Renal pelvis (tissue), 4 donors: ENCODE measurements around the gene MYO18A. TPM values are rescaled to one million over a fixed set of nuclear protein-coding genes. Genes with fewer than 3 reads are reported as not detected.
A peak's percentile ranks its signal among the peaks of the same experiment; 100 is the strongest.
"Not testable (repeated sequence)": the region's sequence is repeated elsewhere in the genome, so short reads cannot be mapped to it uniquely, and the experiment has no call there.

Experiments
- DNase-seq: peaks from one replicate; pipeline ENCODE4 v3.0.0-alpha.2; 2013
- polyA plus RNA-seq, 3 donors: library from polyadenylated mRNA; unstranded; fragments of 120-200 nt; gene quantifications; one replicate each; pipeline ENCODE4 v1.2.1, GENCODE V29; 2013; ENCODE audit not compliant: insufficient read length in 3 of 3

Gene MYO18A
- polyA plus RNA-seq, 3 donors = 43.0 to 44.7 (median 44.2) TPM

GRCh38 chr17:29148790-29149430 lies 31.3 kb downstream of the MYO18A start:
- peak; percentile 91 for DNase-seq

GRCh38 chr17:29148257-29148789 lies 31.9 kb downstream of the MYO18A start:
- no peak for DNase-seq

GRCh38 chr17:29147682-29148081 lies 32.5 kb downstream of the MYO18A start:
- DNase-seq = no peak

- not testable (repeated sequence) for DNase-seq
Observed at GRCh38 chr17:29147228-29147627, 33.0 kb downstream of the MYO18A start.

DNA sequence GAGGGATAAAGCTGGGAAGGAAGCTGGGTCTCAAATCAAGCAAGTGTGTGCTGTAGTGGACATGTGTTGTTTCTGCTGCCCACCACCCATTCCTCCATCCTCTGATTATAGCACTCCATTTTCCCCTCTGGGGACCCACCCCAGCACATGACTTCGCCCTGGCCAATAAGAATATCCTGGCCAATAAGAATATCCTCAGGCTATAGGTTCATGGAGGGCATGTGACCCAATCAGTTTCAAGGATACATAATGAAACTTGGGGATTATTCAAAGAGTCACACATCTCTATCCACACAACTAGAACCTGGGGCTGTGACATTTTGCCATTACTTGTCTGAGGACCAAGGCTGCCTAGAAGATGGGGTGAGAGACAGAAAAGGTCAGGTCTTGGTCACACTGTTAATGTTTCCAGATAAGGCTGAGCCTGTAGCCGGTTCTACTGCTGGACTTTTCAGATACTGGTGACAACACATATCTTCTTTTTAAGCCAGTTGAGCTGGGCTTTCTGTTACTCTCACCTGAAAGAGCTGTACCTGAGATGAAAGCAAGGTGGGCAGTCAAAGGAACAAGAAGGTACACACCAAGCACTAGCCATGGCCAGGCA lies 33.7 kb downstream of the MYO18A start:
- DNase-seq = no peak

DNA sequence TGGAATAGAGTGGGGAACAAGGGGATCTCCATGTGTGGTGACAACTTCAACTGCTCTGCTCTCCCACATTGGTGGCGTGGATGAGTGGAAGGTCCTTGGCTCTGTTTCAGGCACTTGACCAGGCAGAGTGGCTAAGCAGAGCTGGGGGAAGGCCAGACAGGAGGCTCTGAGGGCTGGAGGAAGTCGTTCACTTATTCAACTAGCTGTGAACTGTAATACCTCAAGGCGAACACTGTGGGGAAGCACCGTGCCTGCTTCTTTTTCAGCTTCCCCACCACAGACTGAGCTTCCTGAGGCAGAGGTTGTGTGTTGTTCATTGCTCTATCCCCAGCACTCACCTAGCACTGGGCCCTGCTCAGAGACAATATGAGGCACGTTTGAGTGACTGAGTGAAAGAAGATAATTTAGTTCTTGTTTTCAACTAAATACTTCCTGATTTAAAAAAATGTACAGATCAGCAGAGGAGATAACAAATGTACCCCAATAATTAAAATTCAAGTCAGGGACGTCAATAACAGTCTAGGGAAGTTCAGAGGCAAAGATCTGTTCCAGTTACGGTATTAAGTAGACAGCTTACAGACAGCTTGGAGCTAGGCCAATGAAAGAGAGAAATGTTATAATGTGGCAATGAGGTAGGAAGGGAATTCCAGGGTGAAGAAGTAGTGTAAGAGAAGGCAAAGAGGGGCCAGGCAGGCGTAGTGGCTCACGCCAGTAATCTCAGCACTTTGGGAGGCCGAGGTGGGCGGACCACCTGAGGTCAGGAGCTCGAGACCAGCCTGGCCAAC lies 34.7 kb downstream of the MYO18A start:
- no peak for DNase-seq

DNA sequence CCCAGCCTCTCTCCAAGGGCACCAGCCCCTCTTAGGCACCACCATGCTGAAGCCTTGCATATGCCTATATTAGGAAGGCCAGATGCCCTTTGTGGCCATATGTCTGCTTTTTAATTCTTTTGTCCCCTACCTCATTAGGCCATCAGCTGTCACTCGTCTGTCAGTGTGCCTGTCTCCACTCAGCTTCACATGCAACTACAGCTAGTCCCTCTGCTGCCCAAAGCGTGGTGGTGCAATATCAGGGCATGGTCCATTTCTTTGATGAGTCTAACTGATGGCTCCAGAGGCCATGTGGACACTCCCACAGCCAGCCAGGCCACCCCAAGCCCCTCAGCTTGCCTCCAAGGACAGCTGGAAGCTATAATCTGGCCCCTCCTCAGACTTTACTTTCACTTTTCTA lies 36.3 kb downstream of the MYO18A start:
- no peak for DNase-seq

GRCh38 chr17:29141514-29141876 lies 38.7 kb downstream of the MYO18A start:
- no peak for DNase-seq

GRCh38 chr17:29140631-29141513 lies 39.3 kb downstream of the MYO18A start:
- DNase-seq = no peak

DNA sequence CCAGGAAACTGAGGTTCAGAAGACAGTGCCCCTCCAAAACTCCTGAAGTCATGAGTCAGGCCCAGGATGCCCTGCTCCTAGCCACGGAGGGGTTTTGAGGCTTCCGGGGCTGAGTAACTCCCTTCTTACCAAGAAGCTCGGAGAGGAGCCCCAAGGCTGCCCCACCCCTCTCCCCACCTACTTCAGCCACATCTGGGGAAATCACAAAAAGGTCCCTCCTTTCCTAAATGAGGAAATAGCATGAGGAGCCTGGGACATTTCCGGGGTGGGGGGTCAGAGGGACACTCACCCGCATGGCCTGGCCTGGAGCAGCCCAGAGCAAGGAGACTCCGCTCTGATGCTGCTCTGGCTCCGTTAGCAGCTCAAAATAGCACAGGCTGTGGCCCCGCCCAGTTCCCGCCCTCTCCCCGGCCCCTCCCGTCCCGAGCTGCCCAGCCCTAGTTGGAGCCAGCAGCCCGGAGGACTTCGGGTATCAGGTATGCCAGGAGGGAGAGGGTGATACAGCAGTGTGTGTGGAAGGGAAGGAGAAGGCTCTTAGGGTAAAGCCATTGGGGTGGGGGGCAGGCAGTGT lies 40.1 kb downstream of the MYO18A start:
- peak; percentile 78 for DNase-seq

DNA sequence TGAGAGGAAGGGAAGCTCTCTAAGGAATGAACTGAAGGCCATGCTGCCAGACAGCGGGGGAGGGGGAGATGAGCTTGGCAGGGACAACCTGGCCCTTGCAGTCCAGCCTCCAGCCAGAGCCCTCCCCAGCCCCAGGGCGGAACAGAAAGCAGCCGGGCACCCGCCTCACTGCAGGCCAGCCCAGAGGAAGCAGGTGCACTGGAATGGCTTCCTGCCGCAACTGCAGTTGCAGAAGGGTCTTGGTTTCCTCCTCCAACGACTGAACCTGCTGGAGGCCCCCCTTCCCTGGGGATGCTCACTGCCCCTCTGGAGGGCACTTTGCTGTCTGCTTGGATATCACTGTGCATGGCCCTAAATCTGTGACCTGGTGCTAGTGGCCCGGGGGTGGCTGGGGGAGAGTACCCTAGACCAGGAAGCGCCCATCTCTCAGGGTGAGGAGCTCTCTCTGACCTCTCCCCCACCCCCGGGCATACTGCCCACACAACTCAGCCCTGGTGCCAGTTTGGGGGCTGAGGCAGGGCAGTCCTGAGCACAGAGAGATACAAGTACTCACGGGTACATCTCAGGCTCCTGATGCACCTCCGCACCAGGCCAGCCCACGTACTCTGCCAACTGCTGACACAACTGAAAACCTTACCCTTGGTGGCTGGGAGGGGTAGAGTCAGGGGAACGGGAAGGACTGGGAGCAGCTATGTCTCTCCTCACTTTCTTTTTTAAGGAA lies 41.1 kb downstream of the MYO18A start:
- DNase-seq = no peak

GRCh38 chr17:29138184-29138955 lies 41.8 kb downstream of the MYO18A start:
- no peak for DNase-seq

DNA sequence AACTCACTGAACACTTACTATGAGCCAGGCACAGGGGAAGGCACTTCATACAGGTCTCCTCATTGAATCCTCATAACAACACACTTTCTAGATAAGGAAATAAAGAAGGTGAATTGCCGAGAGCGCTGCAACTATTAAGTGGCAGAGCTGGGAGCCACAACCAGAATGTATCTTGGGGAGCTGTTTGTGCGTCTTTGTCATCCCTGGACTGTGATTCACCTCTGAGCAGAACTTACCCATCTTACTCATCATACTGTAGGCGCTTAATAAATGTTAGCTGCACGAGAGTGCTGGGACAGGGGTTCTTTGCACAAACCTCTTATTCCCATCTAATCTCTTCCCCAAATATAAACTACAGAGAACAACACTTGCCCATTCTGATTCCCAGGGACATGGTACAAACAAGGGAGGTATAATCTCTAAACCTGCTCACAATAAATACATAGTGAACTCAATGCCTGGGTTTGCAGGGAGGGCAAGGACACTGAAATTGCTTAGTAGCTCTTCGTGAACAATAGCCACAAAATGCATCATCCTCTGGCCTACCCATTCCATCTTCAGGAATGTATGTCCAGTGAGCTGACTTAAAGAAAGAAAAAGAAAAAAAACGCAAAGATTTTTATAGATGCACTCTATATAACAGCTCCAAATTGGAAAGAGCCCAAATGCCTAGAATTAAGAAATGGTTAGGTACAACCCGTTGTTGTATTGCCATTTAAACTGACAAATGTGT lies 43.0 kb downstream of the MYO18A start:
- DNase-seq = no peak

- DNase-seq = no peak
Observed at GRCh38 chr17:29135464-29135863, 44.7 kb downstream of the MYO18A start.

DNA sequence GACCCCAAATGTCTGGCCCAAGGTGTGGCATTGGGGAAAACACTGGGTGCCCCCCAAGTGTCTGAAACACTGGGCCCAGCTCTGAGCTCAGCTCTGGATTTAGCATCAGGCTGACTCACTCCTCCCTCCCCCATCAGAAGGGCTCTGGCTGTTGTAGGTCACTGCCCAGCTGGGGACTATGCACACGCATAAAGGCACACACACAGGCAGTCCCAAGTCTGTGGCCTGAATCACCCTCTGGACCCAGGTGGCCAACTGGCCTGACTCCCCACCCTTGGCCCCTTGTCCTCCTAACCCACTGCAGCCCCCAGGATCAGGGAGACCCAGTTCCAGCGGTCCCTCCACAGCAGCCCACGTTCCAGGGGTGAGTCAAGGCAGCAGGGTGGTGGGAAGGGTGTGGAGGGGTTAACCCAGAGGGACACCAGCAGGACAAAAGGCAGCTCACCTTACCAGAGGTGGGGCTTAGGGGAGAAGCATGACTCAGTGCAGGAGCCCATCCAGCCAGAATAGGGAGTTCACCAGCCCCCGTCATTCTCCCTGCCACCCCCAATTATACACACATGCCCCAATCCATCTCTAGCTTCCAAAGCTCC lies 47.0 kb downstream of the MYO18A start:
- DNase-seq = no peak

DNA sequence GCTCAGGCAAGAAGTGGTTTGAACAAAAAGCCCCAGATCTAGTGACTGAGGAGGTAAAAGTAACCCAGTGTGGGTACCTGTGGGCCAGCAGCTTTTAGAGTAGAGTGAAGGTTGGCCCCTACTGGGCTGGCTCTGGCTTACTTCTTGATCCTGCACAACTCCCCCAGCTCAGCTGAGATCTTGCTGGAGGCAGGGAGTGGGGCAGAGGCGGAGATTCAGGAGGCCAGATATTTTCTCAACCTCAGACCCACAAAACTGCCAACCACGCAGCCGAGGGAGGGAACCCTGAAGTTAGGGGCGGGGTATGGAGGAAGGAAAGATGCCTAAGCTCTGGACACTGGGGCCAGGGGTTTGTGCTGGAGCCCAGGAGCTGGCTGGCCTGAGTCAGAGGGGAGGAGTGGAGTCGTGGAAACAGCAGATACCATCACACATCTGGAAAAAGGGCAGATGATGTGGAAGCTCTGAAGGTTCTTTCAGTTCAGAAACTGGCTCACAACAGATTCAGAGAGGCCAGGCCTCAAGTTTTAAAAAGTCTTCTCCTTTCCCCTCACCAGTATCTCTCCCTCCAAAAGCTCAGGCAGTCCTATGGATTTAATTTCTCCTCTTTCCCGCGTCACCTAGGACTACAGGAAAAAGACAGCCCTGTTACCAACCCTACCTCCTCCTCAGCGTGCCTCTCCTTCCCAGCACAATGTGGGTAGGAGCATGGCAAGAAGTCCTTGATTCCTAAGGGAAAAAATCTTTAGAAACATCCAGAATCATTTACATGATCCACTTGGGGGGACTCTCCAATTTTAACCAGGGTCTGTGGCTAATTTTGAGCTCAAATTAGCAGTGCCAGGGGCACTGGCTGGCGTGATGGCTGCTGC lies 48.1 kb downstream of the MYO18A start:
- DNase-seq = no peak

GRCh38 chr17:29129731-29130130 lies 50.5 kb downstream of the MYO18A start:
- no peak for DNase-seq

DNA sequence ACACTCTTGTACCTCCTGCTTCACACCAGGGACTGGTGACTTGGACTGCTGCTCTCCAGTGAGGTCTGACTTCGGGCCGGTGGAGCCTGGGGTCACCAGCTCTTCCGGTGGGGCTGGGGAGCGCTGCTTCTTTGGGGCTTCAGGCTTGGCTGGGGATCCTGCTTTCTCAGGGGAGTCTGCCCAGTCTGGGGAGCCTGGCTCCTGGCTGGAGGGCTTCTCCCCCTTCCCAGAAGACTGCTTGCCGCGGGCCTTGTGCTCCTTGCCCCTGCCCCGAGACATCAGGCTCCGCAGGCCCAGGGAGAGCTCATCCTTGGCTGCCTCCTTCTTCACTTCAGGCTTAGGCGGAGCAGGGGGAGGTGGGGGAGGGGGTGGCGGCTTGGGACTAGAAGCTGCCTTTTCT lies 52.4 kb downstream of the MYO18A start:
- no peak for DNase-seq
